Fibroblast of lung (primary cell): Measurements from ENCODE around the gene UBE2B.

Source experiments
- CTCF ChIP-seq, 2 donors: IDR thresholded peaks in 1 of 2; conservative IDR thresholded peaks in 1 of 2; 1 replicate in 1 of 2; 2 replicates in 1 of 2; pipeline ENCODE4 v1.5.1; 2011 to 2012; ENCODE audit warnings: low read length in 2 of 2, control low read depth in 1 of 2, inconsistent platforms in 1 of 2, low read depth in 1 of 2, mild to moderate bottlenecking in 1 of 2
- EZH2 ChIP-seq: IDR thresholded peaks from 2 replicates; pipeline ENCODE4 v1.5.1; 2012; ENCODE audit warnings: low read length, control low read depth, mild to moderate bottlenecking; ENCODE audit errors: missing control alignments

GRCh38 chr5:134387443-134387842 is 16.1 kb downstream of the UBE2B start:
- TF ChIP-seq CTCF (conservative IDR thresholded peaks at IDR 0.05 in 1 of 2, IDR thresholded peaks at IDR 0.05 in 1 of 2; ENCODE audit: low read depth in 1 of 2, low read length in 2 of 2) (no peak), EZH2 (no peak)
